Suprapubic skin (tissue), 4 donors: ENCODE data around the gene ADGRD2. TPM values are rescaled to one million over a fixed set of nuclear protein-coding genes. Genes with fewer than 3 reads are reported as not detected.

Experiments
- DNase-seq, 2 donors: peaks; one replicate each; pipeline ENCODE4 v3.0.0-alpha.2; 2019; ENCODE audit warnings: low spot score in 2 of 2
- H3K27ac ChIP-seq: fragments of 200-600 bp; sonication (generic); one replicate; pipeline ENCODE4 v1.5.1; 2019
- H3K27me3 ChIP-seq: fragments of 200-600 bp; sonication (generic); one replicate; pipeline ENCODE4 v1.5.1; 2019
- H3K36me3 ChIP-seq: fragments of 200-600 bp; sonication (generic); one replicate; pipeline ENCODE4 v1.5.1; 2019
- H3K4me1 ChIP-seq: fragments of 200-600 bp; sonication (generic); one replicate; pipeline ENCODE4 v1.5.1; 2019
- H3K4me3 ChIP-seq: fragments of 200-600 bp; sonication (generic); one replicate; pipeline ENCODE4 v1.5.1; 2019; ENCODE audit warnings: mild to moderate bottlenecking
- H3K9me3 ChIP-seq: fragments of 200-600 bp; sonication (generic); one replicate; pipeline ENCODE4 v1.5.1; 2019
- EP300 ChIP-seq: sonication (generic); formaldehyde crosslinking; IDR thresholded peaks from one replicate; pipeline ENCODE4 v1.6.1; 2017; ENCODE audit warnings: antibody characterized with exemption
- POLR2A ChIP-seq, 2 donors: fragments of 450-650 bp; IDR thresholded peaks; one replicate each; pipeline ENCODE4 v1.6.1; 2017; ENCODE audit warnings: antibody characterized with exemption in 2 of 2, mild to moderate bottlenecking in 2 of 2, moderate library complexity in 2 of 2
- POLR2AphosphoS5 ChIP-seq, 3 donors: sonication (generic); formaldehyde crosslinking; IDR thresholded peaks; one replicate each; pipeline ENCODE4 v1.6.1; 2017; ENCODE audit warnings: antibody characterized with exemption in 3 of 3
- WGBS: methylation state at CpG from one replicate; pipeline ENCODE4 v1.1.5; 2018; 5-methylcytosine and 5-hydroxymethylcytosine counted together
- total RNA-seq, 4 donors: library from RNA; depleted of rRNA; stranded (reverse); fragments of >200 nt; gene quantifications; one replicate each; pipeline ENCODE4 v1.1.0, GENCODE V29; 2016
- TF ChIP-seq, protein P1 (sequence below), 2 donors: fragments of 200-600 bp in 1 of 2; fragments of 450-650 bp in 1 of 2; sonication (generic) in 1 of 2; IDR thresholded peaks; one replicate each; pipeline ENCODE4 v1.5.1; 2016 to 2019; ENCODE audit warnings: antibody characterized with exemption in 2 of 2, mild to moderate bottlenecking in 1 of 2, moderate library complexity in 1 of 2

The ADGRD2 gene
- total RNA-seq, 4 donors from 2014 or later = 0.31 to 7.7 TPM; not detected in 2

GRCh38 chr9:124505901-124506346, 55.7 kb downstream of the ADGRD2 start:
- Histone ChIP-seq H3K36me3 (no peaks in the 10 kb centered on the region), H3K4me3 (no peak overlapping the region), H3K27ac (no peak overlapping the region), H3K4me1 (peaks cover 22% of the 10 kb centered on the region), H3K27me3 (peaks cover 53% of the 10 kb centered on the region), H3K9me3 (no peaks in the 10 kb centered on the region)
- 63% methylated on average over 16 of the region's 19 CpGs for WGBS
- no peak for DNase-seq
- TF ChIP-seq POLR2A (IDR thresholded peaks at IDR 0.05) = no peak
- no peak for TF ChIP-seq EP300
- no peak for TF ChIP-seq POLR2AphosphoS5 (IDR thresholded peaks at IDR 0.05)
- TF ChIP-seq, protein P1, sequence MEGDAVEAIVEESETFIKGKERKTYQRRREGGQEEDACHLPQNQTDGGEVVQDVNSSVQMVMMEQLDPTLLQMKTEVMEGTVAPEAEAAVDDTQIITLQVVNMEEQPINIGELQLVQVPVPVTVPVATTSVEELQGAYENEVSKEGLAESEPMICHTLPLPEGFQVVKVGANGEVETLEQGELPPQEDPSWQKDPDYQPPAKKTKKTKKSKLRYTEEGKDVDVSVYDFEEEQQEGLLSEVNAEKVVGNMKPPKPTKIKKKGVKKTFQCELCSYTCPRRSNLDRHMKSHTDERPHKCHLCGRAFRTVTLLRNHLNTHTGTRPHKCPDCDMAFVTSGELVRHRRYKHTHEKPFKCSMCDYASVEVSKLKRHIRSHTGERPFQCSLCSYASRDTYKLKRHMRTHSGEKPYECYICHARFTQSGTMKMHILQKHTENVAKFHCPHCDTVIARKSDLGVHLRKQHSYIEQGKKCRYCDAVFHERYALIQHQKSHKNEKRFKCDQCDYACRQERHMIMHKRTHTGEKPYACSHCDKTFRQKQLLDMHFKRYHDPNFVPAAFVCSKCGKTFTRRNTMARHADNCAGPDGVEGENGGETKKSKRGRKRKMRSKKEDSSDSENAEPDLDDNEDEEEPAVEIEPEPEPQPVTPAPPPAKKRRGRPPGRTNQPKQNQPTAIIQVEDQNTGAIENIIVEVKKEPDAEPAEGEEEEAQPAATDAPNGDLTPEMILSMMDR (IDR thresholded peaks at IDR 0.05) = no peak

- Histone ChIP-seq H3K4me1 (peaks cover 22% of the 10 kb centered on the region), H3K36me3 (no peaks in the 10 kb centered on the region), H3K4me3 (no peak overlapping the region), H3K9me3 (no peaks in the 10 kb centered on the region), H3K27me3 (peaks cover 48% of the 10 kb centered on the region), H3K27ac (no peak overlapping the region)
- TF ChIP-seq POLR2AphosphoS5 (IDR thresholded peaks at IDR 0.05) (no peak), POLR2A (IDR thresholded peaks at IDR 0.05) (no peak), EP300 (no peak)
- TF ChIP-seq, protein P1 (IDR thresholded peaks at IDR 0.05) = no peak
- 81% methylated on average over 5 of the region's 8 CpGs for WGBS
- DNase-seq = no peak
Measured at GRCh38 chr9:124506433-124506832, 56.2 kb downstream of the ADGRD2 start.

- Histone ChIP-seq H3K4me3 (no peak within 1 kb of the TSS), H3K27me3 (peaks cover 44% of the 10 kb centered on the region), H3K4me1 (peaks cover 22% of the 10 kb centered on the region), H3K27ac (no peak within 1 kb of the TSS), H3K9me3 (no peaks in the 10 kb centered on the region), H3K36me3 (no peaks in the 10 kb centered on the region)
- DNase-seq = no peak
- 97% methylated on average over 29 of the region's 34 CpGs for WGBS
- no peak for TF ChIP-seq POLR2A (IDR thresholded peaks at IDR 0.05)
- TF ChIP-seq POLR2AphosphoS5 (IDR thresholded peaks at IDR 0.05) = no peak
- no peak for TF ChIP-seq EP300
- TF ChIP-seq, protein P1 (IDR thresholded peaks at IDR 0.05) = no peak
Measured at GRCh38 chr9:124506931-124507879, 57.0 kb downstream of the ADGRD2 start, which contains the start of gene NR5A1. Gene NR5A1, minus strand, starts transcription at chr9:124507399. Its CDS starts 4,004 bp downstream, at chr9:124503395.

- H3K27ac ChIP-seq = no peak overlapping the region
- no peak overlapping the region for H3K4me3 ChIP-seq
- H3K9me3 ChIP-seq = no peaks in the 10 kb centered on the region
- H3K27me3 ChIP-seq = peaks cover 36% of the 10 kb centered on the region
- peaks cover 21% of the 10 kb centered on the region for H3K4me1 ChIP-seq
- WGBS = 98% methylated on average over 11 of the region's 11 CpGs
- H3K36me3 ChIP-seq = no peaks in the 10 kb centered on the region
- DNase-seq = no peak
- no peak for TF ChIP-seq POLR2AphosphoS5 (IDR thresholded peaks at IDR 0.05)
Measured at GRCh38 chr9:124507880-124508423, 57.7 kb downstream of the ADGRD2 start.

- Histone ChIP-seq H3K36me3 (no peaks in the 10 kb centered on the region), H3K27me3 (peaks cover 8% of the 10 kb centered on the region), H3K9me3 (no peaks in the 10 kb centered on the region), H3K4me1 (peaks cover 5% of the 10 kb centered on the region), H3K27ac (no peak overlapping the region), H3K4me3 (no peak overlapping the region)
- TF ChIP-seq POLR2AphosphoS5 (IDR thresholded peaks at IDR 0.05) = no peak
- no peak for TF ChIP-seq EP300
- no peak for TF ChIP-seq POLR2A (IDR thresholded peaks at IDR 0.05)
- TF ChIP-seq, protein P1 (IDR thresholded peaks at IDR 0.05) = no peak
- DNase-seq = no peak
- WGBS = 81% methylated on average over 8 of the region's 9 CpGs
Measured at GRCh38 chr9:124510650-124511425, 60.6 kb downstream of the ADGRD2 start.
